Mammary epithelial cell (primary cell): ENCODE measurements around the gene SIGLEC7.

Experiments
- EZH2 ChIP-seq: IDR thresholded peaks from 2 replicates; pipeline ENCODE4 v1.6.1; 2012; ENCODE audit warnings: low read length, inconsistent platforms, borderline replicate concordance
- TF ChIP-seq, protein P1 (sequence below), 2 donors: IDR thresholded peaks in 1 of 2; conservative IDR thresholded peaks in 1 of 2; 2 replicates each; pipeline ENCODE4 v1.5.1; 2011 to 2012; ENCODE audit warnings: inconsistent platforms in 2 of 2, low read length in 2 of 2, mild to moderate bottlenecking in 2 of 2, control low read depth in 1 of 2, low read depth in 1 of 2; ENCODE audit not compliant: insufficient read depth in 1 of 2; ENCODE audit errors: extremely low read depth in 1 of 2

DNA sequence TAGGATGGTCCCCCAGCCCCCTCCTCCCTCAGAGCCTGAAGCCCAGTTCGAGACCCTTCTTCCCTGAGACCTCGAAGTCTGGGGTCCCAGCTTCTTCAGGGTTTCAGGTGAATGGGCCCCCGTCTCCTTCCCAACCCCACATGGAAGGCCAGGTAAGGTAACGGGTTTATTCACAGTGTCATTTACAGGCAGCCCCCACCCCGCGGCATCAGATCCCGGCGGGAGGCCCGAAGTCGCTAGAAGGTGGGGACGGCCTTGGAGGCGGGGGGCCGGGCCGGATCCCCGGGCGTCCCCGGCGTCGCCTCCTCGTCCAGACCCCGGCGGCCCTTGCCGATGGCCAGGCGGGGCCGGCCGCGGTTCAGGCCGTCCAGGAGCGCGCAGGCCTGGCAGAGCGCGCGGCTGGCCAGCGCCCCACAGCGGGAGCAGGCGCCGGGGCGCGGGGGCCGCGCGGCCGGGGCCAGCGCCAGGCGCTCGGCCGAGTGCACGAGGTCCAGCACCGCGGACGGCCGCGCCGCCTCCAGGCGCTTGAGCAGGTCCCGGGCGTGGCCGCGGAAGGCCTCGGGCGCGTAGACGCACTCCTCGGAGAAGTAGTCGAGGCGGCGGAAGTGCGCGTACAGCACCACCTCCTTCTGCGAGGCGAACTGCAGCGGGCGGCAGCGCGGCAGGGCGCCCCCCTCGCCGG, 43.6 kb upstream of the SIGLEC7 start:
- TF ChIP-seq, protein P1, sequence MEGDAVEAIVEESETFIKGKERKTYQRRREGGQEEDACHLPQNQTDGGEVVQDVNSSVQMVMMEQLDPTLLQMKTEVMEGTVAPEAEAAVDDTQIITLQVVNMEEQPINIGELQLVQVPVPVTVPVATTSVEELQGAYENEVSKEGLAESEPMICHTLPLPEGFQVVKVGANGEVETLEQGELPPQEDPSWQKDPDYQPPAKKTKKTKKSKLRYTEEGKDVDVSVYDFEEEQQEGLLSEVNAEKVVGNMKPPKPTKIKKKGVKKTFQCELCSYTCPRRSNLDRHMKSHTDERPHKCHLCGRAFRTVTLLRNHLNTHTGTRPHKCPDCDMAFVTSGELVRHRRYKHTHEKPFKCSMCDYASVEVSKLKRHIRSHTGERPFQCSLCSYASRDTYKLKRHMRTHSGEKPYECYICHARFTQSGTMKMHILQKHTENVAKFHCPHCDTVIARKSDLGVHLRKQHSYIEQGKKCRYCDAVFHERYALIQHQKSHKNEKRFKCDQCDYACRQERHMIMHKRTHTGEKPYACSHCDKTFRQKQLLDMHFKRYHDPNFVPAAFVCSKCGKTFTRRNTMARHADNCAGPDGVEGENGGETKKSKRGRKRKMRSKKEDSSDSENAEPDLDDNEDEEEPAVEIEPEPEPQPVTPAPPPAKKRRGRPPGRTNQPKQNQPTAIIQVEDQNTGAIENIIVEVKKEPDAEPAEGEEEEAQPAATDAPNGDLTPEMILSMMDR (conservative IDR thresholded peaks at IDR 0.05 in 1 of 2, IDR thresholded peaks at IDR 0.05 in 1 of 2; ENCODE audit: extremely low read depth in 1 of 2, insufficient read depth in 1 of 2, low read depth in 1 of 2, low read length in 2 of 2): no peak
- no peak for TF ChIP-seq EZH2
